ENCODE measurements around the gene PHF20.
"Not testable (repeated sequence)": the region's sequence is repeated elsewhere in the genome, so short reads cannot be mapped to it uniquely, and the experiment has no call there.

Gene PHF20

GRCh38 chr20:35783811-35784210, 12.0 kb downstream of the PHF20 start:
- not testable (repeated sequence) for DNase-seq

- DNase-seq: not testable (repeated sequence)
Observed at GRCh38 chr20:35785541-35785940, 13.7 kb downstream of the PHF20 start.

- no peak for DNase-seq
Observed at GRCh38 chr20:35788796-35789195, 17.0 kb downstream of the PHF20 start.

- no peak for DNase-seq
Observed at GRCh38 chr20:35791097-35791496, 19.3 kb downstream of the PHF20 start.

- DNase-seq: no peak
Observed at GRCh38 chr20:35791821-35792220, 20.0 kb downstream of the PHF20 start.

- no peak for DNase-seq
Observed at GRCh38 chr20:35792740-35793139, 20.9 kb downstream of the PHF20 start.

GRCh38 chr20:35796571-35796970, 24.8 kb downstream of the PHF20 start:
- DNase-seq: no peak

- no peak for DNase-seq
Observed at GRCh38 chr20:35801865-35802264, 30.1 kb downstream of the PHF20 start.

- DNase-seq: no peak
Observed at GRCh38 chr20:35806075-35806474, 34.3 kb downstream of the PHF20 start.

GRCh38 chr20:35807877-35808276, 36.1 kb downstream of the PHF20 start:
- no peak for DNase-seq

- no peak for DNase-seq
Observed at GRCh38 chr20:35820715-35821114, 48.9 kb downstream of the PHF20 start.

GRCh38 chr20:35821807-35822242, 50.0 kb downstream of the PHF20 start:
- DNase-seq: no peak

- DNase-seq: no peak
Observed at GRCh38 chr20:35823147-35823546, 51.3 kb downstream of the PHF20 start.

- no peak for DNase-seq
Observed at GRCh38 chr20:35823937-35824336, 52.1 kb downstream of the PHF20 start.

- no peak for DNase-seq
Observed at GRCh38 chr20:35826397-35826998, 54.7 kb downstream of the PHF20 start.

- no peak for DNase-seq
Observed at GRCh38 chr20:35828434-35828833, 56.6 kb downstream of the PHF20 start.

GRCh38 chr20:35828916-35829315, 57.1 kb downstream of the PHF20 start:
- no peak for DNase-seq

GRCh38 chr20:35830264-35830663, 58.4 kb downstream of the PHF20 start:
- DNase-seq: no peak

- no peak for DNase-seq
Observed at GRCh38 chr20:35831029-35831428, 59.2 kb downstream of the PHF20 start.

GRCh38 chr20:35831971-35832370, 60.2 kb downstream of the PHF20 start:
- no peak for DNase-seq

GRCh38 chr20:35833241-35833640, 61.4 kb downstream of the PHF20 start:
- DNase-seq: no peak

- DNase-seq: no peak
Observed at GRCh38 chr20:35837577-35838195, 65.9 kb downstream of the PHF20 start.

- DNase-seq: no peak
Observed at GRCh38 chr20:35838205-35838604, 66.4 kb downstream of the PHF20 start.

- no peak for DNase-seq
Observed at GRCh38 chr20:35839904-35840303, 68.1 kb downstream of the PHF20 start.

- DNase-seq: no peak
Observed at GRCh38 chr20:35840421-35840820, 68.6 kb downstream of the PHF20 start.
